ENCODE data around the gene FUT6.
"Not testable (repeated sequence)": the region's sequence is repeated elsewhere in the genome, so short reads cannot be mapped to it uniquely, and the experiment has no call there.

Gene FUT6

DNA sequence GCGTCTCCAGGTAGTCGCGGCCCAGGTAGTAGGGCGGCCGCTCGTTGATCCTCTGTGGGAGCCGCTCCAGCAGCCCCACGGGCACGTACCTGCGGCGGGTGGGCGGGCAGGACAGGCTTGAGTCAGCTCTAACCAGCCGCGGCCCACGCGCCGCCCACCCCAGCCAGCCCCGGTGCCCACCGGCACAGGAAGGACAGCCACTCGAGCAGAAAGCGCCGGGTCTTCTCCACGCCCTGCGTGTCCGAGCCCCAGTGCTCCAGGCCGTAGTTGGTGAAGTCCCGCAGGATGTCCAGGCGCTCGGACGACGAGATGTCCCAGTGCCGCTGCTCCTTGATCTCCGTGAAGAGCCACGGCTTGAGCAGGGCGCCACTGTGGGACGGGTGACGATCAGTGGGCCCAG, 54.1 kb downstream of the FUT6 start:
- no peak for DNase-seq (ENCODE audit: low read depth)

DNA sequence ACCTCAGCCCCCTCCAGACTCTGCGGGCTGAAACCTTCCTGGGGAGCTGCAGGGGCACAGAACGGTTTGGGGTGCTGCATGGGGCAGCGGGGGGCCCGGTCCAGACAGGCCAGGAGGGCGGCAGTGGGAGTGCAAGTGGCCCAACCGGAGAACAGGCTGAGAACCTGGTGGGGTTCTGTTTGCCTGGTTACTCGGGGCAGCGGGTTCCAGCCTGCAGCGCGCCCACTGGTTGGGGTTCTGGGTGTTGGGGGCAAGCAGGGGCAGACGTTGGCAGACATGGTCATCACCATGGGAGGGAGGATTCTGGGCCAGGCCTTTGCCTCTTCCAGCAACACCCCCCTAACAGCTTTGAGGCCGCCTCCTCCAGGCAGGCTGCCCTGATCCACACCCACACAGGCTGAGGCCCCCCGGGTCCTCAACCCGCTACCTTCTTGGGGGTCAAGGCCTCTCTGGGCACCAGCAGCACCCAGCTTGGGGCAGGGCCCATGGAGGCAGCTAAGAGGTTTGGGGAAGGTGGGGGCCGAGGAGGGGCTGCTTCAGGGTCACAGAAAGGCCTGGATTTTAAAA, 54.8 kb downstream of the FUT6 start, which contains the start of gene PRR22:
PRR22 (minus strand) TSS at position 166 of the 567 bp plus-strand sequence; CDS start at position 80, 86 bp downstream.
- DNase-seq (ENCODE audit: low read depth): no peak

DNA sequence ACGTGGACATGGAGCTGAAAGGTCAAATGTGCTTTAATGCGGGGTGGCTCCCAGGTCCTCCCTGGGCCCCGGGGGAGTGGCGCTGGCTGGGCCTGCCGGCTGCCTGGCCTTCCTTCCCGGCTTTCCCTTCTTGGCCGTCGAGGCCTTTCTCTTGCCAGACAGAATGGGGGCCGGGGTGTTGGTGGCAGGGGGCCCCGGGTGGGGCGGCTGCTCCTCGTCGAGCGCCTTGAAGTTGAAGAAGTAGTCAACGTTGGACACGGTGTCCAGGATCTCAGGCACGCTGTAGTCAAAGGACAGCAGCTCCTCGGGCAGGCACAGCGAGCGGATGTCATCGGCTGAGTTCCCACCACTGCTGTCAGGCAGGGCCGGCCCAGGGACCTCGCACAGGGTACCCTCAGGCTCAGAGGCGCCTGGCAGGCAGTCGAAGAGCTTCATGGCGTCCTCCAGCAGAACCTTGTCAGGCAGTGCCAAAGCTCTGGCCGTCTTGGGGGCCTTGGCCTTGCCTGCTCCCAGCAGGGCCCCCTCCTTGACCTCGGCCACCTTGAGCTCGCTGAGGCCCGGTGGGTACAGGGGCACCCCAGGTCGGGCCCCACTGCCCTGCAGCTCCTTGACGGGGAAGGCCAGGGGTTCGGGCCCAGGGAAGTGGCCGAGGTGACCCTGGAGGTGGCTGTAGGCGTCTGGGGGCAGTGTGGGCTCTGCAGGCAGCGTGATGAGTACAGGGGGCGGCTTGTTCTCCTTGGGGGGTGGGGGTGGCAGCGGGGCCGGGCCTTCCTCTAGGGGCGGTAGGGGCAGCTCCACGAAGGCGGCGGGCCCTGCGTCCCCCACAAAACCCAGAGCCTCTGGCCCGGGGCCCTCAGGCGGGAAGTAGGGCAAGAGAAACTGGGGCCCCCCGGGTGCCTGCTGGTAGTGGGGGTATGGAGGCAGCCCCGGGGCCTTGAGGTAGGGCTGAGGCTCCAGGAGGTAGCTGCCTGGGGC, 56.3 kb downstream of the FUT6 start:
- no peak for DNase-seq (ENCODE audit: low read depth)

DNA sequence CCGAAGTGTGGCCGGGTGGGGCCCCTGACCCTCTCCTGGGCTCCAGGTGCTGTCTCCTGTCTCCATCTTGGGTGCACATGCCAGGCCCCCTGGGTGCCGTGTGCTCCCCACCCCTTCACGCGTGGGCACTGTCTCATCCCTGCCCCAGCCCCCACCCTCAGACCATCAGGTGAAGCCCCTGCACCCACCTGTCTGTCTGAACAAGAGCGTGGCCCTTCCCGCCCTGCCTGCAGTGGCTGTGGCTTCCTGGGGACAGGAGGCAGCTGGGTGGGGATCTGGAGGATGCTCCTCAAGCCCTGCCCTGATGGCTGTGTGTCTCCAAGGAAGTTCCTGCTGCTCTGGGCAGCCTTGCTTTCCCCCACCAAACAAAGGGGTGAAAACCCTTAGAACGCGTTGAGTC, 57.2 kb downstream of the FUT6 start:
- DNase-seq (ENCODE audit: low read depth): no peak

DNA sequence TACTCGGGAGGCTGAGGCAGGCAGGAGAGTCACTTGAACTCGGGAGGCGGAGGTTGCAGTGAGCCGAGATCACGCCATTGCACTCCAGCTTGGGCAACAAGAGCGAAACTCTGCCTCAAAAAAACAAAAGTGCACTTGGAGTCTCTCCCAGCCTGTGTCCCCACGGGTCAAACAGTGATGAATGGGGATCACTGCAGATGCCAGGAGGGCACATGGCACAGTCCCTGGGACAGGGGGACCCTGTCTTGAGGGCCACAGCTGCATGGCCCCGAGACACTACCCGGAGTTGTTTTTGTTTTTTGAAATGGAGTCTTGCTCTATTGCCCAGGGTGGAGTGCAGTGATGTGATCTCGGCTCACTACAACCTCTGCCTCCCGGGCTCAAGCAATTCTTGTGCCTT, 58.6 kb downstream of the FUT6 start:
- DNase-seq (ENCODE audit: low read depth): not testable (repeated sequence)

Measured in stimulated activated CD8-positive, alpha-beta memory T cell treated with anti-CD3 and anti-CD28 coated beads, Interleukin-12 subunit alpha, Interleukin-12 subunit beta, amount 100 ng/mL, for 4 hours (primary cell).